Stimulated activated naive CD4-positive, alpha-beta T cell (primary cell): Measurements from ENCODE around the gene METAP1D.

ENCODE experiments used
- DNase-seq, 6 experiments: peaks; one replicate each; lab custom pipeline; 2025; lab: John Stamatoyannopoulos, UW

Gene METAP1D

DNA sequence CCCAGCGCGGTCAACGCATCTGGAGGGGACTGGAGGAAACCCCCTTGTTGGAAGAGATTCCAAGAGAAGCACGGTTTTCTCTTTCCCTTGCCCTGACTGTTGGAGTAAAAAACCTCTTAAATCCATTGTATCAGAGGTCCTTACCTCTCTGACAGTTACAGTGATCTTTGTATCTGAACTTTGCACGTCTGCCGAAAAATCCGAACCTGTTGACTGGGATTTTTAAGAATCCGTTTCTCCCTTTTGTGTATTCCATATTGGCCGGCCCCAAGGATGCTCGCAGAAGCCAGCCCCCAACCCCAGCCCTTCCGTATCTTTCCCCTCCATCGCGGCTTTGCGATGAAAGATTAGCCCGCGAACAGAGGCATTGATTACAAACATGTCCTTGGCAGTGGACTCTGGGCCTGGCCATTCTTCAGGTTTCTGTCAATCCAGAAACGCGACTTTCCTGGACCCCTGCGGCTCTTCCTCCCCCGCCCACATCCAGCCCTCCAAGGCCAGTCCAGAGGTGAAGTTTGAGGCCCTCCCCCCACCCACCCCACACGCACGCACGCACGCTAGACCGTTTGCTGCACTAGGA, 81.0 kb downstream of the METAP1D start:
- DNase-seq = peak in 1 of 6 experiments; percentile 39

DNA sequence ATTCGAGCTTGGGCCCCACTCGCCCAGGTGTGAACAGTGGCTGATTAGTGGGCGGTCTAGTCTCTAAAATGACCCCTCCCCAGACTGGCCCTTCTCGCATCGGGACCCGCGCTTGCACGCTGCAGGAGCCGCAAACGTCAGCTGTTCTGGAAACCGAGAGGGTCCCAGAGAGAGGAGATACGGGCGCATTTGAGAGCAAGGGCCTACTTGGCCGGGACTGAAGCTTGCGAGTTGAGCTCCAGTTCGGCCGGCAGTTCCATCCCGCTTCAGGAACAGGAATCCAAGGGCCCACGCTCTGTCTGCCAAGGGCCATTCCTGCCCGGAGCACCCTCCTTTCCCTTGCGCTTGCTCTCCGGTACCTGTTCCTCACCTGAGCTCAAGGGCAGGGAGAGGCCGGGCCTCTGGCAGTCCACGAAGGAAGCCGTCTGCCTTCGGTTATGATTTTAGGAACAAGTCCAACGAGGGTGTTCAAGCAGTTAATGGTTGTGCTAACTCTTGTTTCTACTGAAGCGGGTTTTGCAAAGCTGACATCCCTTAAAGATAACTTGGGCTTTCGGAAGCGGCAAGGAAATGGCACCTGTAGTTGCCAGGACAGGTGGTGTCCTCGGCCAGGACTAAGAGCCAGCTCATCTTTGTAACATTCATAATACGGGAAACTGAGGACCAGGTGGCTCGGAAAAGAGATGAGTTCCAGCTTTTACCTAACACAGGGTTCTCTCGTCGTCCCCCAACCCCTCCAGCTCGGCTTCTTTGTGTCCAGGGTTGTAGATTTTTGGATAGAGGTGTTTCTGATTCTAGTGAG, 81.7 kb downstream of the METAP1D start:
- DNase-seq = peak in 3 of 6 experiments; percentile 27 to 57 (median 34)

DNA sequence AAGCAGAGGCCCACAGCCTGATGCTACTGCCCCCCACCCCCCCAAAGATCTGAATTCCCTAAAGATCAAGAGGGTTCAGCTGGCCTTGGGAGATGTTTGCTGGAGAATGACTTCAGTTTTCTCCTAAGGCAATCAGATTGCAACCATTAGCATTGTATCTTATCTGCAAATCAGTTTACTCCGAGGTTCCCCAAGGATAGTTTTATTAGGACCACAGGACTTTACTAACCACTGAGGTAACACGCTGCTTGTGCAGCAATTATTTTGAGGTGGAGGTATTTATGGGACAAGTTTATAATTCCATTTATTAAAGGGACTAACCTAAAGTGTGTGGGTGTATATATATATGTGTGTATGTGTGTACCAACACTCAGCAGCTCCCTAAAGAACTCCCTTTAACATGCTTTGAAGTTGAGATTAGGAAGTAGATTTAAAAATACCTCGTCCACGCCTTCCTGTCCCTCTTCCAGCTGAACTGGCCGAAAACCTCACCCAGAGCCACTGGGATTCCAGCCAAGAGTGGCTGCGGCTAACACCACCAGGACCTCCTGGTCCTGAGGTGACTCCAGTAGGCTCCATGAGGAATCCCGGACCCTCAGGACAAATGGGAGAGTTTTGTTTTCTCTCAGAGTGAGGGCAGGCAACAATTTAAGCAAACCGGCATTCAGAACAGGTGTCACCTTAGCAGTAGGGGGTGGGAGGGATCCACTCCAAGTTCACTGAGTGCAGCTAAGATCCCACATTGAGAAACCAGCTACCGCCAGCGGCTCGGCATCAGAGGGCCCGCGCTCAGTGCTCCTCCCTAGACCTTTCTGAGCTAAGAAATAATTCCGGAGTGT, 82.6 kb downstream of the METAP1D start:
- DNase-seq = peak in 3 of 6 experiments; percentile 7 to 45 (median 9)

DNA sequence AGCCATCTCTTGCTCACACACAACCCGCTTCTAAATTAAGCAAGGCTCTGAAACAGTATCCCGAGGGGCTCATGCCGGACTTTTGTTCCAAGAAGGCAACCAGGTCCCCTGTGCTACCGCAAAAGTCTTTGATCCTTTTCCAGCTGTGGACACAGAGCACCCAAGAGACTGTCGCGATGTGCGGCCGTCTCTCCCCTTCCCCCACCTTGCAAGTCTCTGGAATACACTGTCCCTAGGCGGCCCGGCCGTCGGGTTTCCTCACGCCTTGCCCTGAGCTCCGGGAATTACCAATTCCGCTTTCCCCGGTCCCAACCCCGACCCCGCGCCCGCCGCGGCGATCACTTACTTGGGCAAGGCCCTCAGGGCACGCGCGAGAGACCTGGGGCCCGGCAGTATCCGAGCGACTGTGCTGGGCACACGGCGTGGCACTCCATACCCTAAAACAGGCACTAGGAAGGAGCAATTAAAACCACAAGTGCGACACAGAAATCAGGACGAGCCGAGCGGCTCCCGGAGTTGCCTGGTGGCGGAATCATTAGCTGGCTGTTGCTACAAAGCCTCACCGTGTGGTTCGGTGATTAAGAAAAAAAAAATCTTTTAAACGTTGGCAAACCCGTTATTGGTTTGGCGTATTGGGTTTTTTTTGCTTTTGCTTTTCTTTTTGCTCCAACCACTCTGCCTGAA, 83.3 kb downstream of the METAP1D start:
- DNase-seq = peak in 3 of 6 experiments; percentile 9 to 34 (median 33)

DNA sequence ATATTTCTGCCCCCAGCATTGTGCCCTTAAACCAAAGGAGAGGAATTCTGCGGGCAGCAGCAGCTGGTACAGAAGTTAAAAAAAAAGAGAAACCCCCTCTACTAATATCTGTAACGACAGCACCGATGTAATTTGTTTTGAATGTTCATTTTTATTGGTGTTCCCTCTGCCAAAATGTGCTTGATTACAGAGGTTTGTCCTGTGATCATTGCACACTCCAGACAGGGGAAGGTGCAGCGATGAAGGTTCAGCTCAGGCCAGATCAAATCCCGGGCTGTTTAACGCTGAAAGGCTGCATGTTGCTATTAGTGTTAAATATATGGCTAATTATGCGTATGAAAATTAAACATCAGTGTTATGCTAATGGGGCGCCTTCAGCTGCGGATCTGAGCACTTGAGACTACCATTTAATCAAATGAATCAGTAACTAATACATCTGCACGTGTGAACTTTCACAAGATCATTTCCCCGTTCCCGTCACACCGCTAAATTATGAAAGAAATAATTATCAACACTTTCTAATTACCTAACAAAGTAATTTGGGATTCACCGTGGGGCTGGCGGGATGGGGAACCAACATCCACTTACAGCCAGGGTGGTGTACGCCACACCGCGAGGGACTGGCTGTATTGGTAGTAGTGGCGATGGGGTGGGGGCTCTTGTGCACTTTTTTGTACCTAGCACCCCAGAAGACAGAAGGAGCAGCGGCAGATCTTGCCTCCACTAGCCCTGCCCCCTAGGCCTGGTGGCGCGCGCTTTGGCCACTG, 84.1 kb downstream of the METAP1D start:
- peak in 2 of 6 experiments; percentile 35 to 42 for DNase-seq

DNA sequence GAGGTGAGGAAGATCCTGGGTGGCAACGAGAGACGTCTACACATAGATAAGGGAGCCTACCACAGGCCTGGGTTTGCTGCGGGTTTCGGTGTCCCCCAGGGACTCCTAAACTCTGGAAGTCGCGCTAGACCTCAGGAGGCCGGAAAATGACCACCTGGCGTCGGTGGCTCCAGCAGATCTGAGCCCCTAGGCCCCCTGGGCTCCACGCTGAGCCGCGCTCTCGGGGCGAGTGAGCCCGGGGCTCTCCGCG, 84.6 kb downstream of the METAP1D start:
- peak in 1 of 6 experiments; percentile 20 for DNase-seq

DNA sequence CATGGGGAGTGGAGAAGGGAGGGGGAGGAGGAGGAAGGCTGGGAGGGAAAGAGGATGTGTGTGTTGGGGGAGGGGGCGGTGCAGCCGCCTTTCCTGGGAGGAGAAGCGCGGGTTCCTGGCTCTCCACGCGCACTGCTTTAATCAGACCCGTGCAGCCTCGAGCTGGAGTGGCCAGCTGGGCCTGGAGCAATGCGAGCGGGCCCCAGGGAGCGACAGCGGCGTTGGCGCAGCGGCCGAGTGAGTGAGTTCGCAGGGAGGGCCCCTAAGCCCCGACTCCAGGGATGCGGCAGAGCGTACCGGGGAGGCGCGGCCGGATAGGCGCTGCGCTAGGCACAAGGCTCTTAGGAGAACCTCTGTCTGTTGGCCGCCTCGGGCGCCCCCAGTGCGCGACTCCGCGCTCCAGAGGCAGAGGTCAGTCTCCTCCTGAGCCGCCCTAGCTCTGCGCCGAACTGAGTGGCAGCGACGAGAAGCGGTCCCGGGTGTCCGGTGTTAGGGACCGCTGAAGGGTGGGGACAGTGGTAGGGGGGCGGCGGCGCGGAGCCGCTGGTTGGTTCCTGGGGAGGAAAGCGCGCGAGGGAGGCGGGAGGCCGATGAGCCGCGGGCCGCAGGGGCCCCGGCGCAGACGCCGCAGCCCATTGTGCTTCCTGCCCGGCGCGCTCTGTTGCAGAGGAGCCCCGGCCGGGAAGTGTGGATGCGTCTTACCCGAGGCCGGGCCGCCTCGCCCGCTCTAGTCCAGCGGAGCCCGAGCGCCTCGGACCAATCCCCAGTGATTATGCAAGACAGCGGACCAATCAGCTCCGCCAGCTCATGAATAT, 85.1 kb downstream of the METAP1D start:
- DNase-seq = peak in 3 of 6 experiments; percentile 39 to 69 (median 53)

DNA sequence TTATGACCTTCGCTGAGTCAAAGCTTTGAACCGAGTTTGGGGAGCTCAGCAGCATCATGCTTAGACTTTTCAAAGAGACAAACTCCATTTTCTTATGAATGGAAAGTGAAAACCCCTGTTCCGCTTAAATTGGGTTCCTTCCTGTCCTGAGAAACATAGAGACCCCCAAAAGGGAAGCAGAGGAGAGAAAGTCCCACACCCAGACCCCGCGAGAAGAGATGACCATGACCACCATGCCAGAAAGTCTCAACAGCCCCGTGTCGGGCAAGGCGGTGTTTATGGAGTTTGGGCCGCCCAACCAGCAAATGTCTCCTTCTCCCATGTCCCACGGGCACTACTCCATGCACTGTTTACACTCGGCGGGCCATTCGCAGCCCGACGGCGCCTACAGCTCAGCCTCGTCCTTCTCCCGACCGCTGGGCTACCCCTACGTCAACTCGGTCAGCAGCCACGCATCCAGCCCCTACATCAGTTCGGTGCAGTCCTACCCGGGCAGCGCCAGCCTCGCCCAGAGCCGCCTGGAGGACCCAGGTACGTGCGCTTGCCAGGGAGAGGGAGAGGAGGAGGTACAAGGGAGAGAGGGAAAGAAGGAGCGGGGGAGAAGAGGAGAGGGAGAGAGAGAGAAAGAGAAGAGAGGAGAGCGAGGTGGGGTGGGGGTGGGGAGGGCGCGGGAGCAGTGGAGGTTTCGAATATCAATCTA, 85.9 kb downstream of the METAP1D start, which contains the start of gene DLX1:
Gene DLX1, plus strand, starts transcription at position 48 of the 700 bp plus-strand sequence. Its CDS starts 171 bp downstream, at position 219.
- peak in 1 of 6 experiments; percentile 69 for DNase-seq

DNA sequence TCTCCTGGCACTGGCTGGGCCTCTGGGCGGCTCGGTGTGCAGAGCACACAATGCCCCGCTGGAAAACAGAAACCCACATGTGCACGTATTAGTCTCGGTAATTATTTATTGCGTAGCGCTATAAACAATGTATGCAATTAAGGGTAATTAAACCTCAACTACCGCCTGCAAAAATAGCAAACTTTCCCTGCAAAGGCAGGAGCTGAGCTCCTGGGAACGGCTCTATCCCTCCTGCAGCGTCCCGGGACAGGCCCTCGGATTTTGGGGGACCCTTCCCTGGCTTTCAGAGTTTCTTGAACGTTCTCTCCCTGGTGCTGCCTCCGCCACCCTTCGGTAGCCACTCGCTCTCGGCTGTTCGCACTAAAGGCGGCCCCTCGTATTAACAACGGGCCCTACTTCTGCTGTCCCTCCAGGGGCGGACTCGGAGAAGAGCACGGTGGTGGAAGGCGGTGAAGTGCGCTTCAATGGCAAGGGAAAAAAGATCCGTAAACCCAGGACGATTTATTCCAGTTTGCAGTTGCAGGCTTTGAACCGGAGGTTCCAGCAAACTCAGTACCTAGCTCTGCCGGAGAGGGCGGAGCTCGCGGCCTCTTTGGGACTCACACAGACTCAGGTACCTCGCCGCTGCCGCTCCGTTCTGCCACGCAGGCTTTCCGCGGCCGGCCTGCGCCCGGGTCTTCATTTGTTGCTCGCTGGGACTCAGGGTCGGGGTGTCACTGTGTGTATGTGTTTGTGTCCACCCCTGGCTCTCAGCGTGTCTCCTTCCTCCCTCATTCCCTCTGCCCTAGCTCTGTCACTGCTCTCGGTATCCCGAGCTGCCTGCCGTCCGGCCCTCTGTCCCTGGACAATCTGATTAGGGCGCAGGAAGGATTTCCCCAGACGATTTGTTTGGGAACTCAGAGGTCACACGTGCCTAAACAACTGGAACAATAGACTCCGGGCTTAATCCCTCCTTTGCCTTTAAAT, 86.8 kb downstream of the METAP1D start:
- peak; percentile 34 to 75 (median 56) for DNase-seq

DNA sequence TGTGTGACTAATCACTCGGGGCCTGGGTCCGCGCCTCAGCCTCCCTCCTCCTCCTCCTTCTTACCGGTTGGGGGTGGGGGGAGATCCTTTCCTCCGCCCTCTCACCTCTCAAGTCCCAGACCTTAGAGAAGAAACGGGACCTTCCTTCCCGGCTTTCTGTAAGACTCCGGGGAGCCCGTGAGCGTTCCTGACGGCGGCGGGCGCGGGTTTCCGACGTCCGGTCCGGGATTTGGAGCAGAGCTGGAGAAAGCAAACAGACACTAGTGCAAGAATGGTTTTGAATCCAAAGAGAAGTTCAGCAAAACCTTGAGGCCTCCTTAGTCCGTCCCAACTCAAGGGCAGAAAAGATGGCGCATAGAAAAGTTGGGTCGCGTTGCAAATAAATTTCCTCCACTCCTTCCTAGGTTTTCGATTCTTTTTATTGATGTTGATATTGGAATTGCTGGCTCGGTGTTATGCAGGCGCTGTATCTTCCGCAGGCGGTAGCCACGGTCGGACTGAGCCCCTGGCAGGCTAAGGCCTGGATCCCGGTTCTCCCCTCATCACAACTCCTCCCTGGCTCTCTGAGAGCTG, 87.5 kb downstream of the METAP1D start:
- peak in 2 of 6 experiments; percentile 26 to 34 for DNase-seq

DNA sequence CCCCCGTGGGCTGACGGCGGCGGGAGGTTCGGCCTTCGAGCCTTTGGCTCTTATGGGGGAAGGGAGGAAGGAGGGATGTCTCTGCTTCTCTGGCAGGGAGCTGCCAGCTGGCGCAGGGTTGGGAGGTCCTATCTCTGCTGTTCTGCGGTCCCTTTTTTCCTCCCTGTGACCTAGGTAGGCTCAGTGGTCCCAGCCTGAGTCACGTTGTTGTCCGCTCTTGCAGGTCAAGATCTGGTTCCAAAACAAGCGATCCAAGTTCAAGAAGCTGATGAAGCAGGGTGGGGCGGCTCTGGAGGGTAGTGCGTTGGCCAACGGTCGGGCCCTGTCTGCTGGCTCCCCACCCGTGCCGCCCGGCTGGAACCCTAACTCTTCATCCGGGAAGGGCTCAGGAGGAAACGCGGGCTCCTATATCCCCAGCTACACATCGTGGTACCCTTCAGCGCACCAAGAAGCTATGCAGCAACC, 88.1 kb downstream of the METAP1D start:
- peak in 2 of 6 experiments; percentile 31 to 43 for DNase-seq

DNA sequence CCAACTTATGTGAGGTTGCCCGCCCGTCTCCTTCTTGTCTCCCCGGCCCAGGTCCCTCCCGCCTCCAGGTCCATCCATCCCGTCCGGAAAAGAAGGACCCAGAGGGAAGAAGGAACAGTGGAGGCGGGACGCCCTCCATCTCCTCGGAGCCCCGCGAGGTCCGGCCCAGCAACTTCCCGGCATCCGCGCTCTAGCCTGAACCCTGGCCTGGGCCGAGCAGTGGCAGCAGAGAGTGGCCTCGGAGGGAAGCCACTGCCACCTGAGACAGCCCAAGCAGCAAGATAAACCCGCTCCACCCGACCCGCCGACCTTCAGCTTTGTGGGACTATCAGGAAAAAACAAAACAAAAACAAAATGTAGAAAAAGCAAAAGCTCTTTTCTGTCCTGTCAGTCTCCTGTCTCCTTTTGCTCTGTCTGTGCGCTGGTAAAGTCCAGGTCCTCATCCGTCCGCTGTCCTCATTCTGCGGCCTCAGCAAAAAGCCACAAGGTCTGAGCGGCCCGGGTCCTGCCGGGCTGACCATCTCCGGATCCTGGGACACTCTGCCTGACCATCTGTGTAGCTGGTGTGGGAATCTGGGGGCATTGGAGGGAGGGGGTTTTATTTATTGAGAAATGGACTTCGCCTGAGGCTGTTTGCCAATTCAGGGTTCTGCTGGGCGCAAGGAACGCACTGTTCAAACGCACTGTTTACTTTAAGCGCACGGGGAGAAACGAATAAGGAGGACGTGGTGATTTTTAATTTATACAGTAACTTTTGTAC, 88.7 kb downstream of the METAP1D start:
- DNase-seq = peak in 3 of 6 experiments; percentile 20 to 25 (median 22)

DNA sequence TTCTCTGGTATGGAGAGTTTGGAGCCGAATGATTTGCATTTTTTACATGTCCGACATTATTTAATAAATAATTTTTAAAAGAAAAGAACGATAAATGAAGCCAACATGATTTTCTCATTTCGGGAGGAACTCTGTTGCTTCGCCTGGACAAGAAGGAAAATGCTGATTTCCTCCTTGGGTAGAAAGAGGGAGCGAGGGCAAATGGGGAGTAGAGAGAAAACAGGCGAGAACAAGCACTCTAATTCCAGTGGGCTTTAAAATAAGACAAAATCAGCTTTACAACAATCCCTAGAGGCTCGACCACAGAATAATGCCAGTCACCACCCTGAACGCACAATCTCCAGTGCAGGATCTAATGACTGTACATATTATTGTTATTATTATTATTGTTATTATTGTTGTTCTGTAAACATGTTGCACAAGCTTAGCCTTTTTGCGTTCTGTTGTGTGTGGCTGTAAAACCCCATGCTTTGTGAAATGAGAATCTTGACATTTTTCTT, 89.3 kb downstream of the METAP1D start:
- DNase-seq = peak in 1 of 6 experiments; percentile 29

DNA sequence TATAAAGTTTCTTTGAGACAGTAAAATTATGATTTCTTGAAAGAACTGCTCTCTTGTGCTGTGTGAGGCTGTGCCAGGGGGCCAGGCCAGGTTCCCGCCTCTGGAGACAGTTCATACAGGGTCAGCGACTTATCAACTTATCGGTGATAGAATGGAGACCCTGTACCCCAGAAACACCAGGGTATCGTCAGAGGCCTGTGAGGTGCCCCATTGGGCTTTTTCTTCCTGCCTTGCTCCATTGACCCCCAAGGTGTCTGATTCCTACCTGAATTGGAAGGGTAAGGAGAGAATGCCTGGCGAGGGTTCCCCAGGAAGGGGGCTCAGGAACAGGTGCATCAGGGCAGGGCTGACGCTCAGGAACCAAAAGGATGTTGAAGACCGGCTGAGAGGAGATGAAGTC, 89.9 kb downstream of the METAP1D start:
- DNase-seq = peak in 1 of 6 experiments; percentile 39

DNA sequence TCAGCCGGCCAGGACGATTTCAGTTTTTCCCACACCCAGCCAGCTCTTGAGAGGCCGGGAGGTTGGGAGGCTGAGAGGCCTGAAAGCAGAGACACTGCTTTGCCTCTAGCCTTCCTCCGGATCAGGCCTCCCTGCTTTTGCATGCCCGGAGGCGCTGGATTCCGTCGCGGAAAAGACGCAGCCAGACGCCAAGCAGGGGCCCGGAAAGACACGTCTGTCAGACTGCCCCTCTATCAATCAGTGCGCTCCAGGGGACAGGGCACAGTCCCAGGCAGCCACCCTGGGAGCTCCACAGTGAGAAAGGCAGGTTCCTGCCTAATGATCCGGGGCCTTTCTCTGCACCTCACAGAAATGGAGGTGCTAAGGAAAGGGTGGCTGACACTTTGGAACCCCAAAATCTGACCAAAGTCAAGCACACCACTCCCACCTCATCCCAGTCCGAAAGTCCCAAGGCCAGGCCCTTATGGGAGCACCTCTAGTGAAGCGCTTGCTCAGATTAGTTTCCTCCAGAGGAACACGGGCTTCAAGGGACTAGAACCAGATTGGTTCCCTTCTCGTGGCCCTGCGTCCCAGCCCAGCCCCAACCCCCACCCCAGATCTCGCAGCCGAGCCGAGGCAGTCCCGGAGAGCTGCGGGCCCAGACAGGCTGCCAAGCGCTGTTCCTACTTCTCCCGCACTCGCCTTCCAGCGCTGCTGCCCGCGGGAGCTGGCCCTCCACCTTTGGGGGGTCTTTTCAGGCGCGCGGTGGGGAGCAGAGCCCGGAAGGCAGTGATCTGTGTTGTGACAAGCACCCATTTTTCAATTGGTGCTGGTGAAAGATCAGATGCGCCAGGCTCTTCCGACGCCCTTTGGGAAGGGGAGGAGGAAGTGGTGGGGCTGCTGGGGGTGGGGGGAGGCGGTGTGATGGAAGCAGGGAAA, 90.5 kb downstream of the METAP1D start:
- peak in 3 of 6 experiments; percentile 26 to 39 (median 28) for DNase-seq
